ENCODE measurements around the gene BLID. TPM values are rescaled to one million over a fixed set of nuclear protein-coding genes. Genes with fewer than 3 reads are reported as not detected.

BLID gene
- total RNA-seq, 2 donors from 2014 or later: not detected

DNA sequence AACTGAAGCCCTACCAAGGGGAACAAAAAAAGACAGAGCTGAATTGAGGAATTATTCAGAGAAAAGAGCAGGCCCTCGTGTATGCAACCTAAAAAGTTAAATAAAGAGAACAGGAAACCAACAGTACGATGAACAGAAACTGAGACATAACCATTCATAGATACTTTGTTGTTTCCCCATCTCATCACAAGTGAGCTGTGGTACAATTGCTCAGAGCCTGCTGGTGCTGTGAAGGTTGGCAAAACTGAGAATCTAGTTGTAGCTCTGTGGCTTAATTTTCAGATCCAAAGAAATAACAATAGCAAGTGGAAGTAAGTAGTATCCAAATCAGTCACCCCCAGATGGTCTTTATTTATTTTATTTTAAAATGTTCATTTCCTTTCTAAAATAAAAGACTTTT, 37.7 kb upstream of the BLID start:
- 90 to 93% methylated on average over 2 of the region's 2 CpGs for WGBS, 2 experiments (ENCODE audit: insufficient coverage in 1 of 2, insufficient read length in 1 of 2)
- H3K9me3 Mint-ChIP-seq: no peaks in the 10 kb centered on the region
- H3K27ac Mint-ChIP-seq: no peak overlapping the region
- H3K36me3 Mint-ChIP-seq (ENCODE audit: low read depth): no peaks in the 10 kb centered on the region
- TF ChIP-seq, protein P1, sequence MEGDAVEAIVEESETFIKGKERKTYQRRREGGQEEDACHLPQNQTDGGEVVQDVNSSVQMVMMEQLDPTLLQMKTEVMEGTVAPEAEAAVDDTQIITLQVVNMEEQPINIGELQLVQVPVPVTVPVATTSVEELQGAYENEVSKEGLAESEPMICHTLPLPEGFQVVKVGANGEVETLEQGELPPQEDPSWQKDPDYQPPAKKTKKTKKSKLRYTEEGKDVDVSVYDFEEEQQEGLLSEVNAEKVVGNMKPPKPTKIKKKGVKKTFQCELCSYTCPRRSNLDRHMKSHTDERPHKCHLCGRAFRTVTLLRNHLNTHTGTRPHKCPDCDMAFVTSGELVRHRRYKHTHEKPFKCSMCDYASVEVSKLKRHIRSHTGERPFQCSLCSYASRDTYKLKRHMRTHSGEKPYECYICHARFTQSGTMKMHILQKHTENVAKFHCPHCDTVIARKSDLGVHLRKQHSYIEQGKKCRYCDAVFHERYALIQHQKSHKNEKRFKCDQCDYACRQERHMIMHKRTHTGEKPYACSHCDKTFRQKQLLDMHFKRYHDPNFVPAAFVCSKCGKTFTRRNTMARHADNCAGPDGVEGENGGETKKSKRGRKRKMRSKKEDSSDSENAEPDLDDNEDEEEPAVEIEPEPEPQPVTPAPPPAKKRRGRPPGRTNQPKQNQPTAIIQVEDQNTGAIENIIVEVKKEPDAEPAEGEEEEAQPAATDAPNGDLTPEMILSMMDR (conservative IDR thresholded peaks at IDR 0.05): no peak
- no peak for DNase-seq
- H3K9ac ChIP-seq (ENCODE audit: extremely low read depth, low read length, poor library complexity, severe bottlenecking): no peak overlapping the region
- peaks cover 29% of the 10 kb centered on the region for H3K27me3 ChIP-seq (ENCODE audit: control insufficient read depth, insufficient read depth, low read length, poor library complexity, severe bottlenecking)
- H3K4me1 Mint-ChIP-seq: peaks cover 19% of the 10 kb centered on the region
- no peak overlapping the region for H3K4me3 ChIP-seq (ENCODE audit: low read length)
- H3K9me3 ChIP-seq (ENCODE audit: control insufficient read depth, low read length): no peaks in the 10 kb centered on the region
- H3K36me3 ChIP-seq (ENCODE audit: control insufficient read depth, insufficient read depth, low read length): no peaks in the 10 kb centered on the region
- peaks cover 10% of the 10 kb centered on the region for H3K4me1 ChIP-seq (ENCODE audit: control insufficient read depth, insufficient read depth, low read length)
- H3K4me3 Mint-ChIP-seq: no peak overlapping the region
- H3K27me3 Mint-ChIP-seq (ENCODE audit: insufficient read depth): peaks cover 9% of the 10 kb centered on the region
- no peak overlapping the region for H3K27ac ChIP-seq (ENCODE audit: low read depth, low read length)

DNA sequence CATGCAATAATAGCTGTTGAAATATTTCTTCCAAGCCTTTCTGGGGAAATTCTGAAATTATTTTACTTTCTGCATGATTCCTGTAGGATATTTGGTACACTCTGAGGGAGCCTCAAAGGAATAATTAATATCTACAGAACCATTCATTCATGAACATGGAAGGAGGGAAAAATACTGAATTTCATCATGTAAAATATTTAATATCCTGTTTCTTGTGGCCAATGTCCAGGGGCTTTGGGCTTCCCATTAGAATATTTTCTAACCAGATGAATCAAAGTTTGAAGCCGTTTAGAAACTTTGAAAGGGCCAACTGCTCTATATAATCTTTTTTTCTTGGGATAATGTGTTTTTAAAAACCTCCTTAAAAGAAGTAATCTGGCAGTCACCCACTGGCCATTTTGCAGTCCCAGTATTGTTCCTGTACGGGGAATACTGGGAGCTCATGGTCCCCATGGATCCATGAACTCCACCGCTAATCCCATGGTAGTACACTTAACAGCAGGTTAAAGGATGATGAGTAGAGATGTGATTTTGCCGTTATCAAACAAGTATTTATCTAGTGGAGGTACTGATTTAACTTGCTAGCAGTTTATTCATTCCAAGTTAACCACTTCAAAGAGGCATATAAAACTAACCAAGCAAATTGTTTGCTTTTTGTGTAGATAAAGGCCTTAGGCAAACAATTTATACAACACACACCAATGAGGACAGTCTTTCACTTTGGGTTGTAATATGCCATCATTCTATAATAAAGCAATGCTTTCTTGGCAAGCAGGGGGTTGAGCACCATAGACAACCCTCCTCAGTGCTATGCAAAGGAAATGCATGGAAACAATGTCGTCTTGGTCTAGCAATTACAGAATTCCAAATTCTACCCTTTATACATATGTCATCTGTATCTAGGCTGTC, 34.5 kb upstream of the BLID start:
- H3K36me3 ChIP-seq (ENCODE audit: control insufficient read depth, insufficient read depth, low read length): no peaks in the 10 kb centered on the region
- H3K27me3 Mint-ChIP-seq (ENCODE audit: insufficient read depth): peaks cover 16% of the 10 kb centered on the region
- TF ChIP-seq, protein P1 (conservative IDR thresholded peaks at IDR 0.05): no peak
- no peaks in the 10 kb centered on the region for H3K9me3 ChIP-seq (ENCODE audit: control insufficient read depth, low read length)
- peaks cover 20% of the 10 kb centered on the region for H3K4me1 Mint-ChIP-seq
- H3K27ac Mint-ChIP-seq: no peak overlapping the region
- WGBS, 2 experiments (ENCODE audit: insufficient coverage in 1 of 2, insufficient read length in 1 of 2): 72 to 100% methylated on average over 2 to 5 of the region's 5 CpGs
- H3K9ac ChIP-seq (ENCODE audit: extremely low read depth, low read length, poor library complexity, severe bottlenecking): no peak overlapping the region
- no peak overlapping the region for H3K27ac ChIP-seq (ENCODE audit: low read depth, low read length)
- no peaks in the 10 kb centered on the region for H3K36me3 Mint-ChIP-seq (ENCODE audit: low read depth)
- H3K27me3 ChIP-seq (ENCODE audit: control insufficient read depth, insufficient read depth, low read length, poor library complexity, severe bottlenecking): peaks cover 13% of the 10 kb centered on the region
- no peak overlapping the region for H3K4me3 Mint-ChIP-seq
- H3K4me1 ChIP-seq (ENCODE audit: control insufficient read depth, insufficient read depth, low read length): peaks cover 10% of the 10 kb centered on the region
- H3K4me3 ChIP-seq (ENCODE audit: low read length): no peak overlapping the region
- no peaks in the 10 kb centered on the region for H3K9me3 Mint-ChIP-seq
- DNase-seq: no peak

DNA sequence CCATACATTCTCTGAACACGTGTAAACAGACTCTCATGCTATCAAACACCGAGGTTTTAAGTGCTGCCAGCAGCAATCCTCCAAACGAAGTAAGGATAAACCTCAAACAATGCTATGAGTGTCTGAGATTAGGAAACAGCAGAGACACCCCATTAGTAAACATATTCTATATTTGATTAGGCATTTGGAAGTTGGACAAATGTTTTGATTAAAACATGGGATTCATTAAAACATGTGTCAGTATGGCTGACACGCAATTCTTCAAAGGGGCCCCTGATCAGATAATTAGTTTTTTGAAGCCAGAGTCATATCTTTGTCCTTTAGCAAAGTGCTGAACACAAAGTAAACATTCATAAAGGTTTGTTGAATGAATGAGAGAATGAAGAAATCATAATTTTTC, 33.2 kb upstream of the BLID start:
- Histone ChIP-seq H3K9me3 (ENCODE audit: control insufficient read depth, low read length) (no peaks in the 10 kb centered on the region), H3K27ac (ENCODE audit: low read depth, low read length) (no peak overlapping the region), H3K27me3 (ENCODE audit: control insufficient read depth, insufficient read depth, low read length, poor library complexity, severe bottlenecking) (peaks cover 26% of the 10 kb centered on the region), H3K9ac (ENCODE audit: extremely low read depth, low read length, poor library complexity, severe bottlenecking) (no peak overlapping the region), H3K4me1 (ENCODE audit: control insufficient read depth, insufficient read depth, low read length) (peaks cover 10% of the 10 kb centered on the region), H3K4me3 (ENCODE audit: low read length) (no peak overlapping the region), H3K36me3 (ENCODE audit: control insufficient read depth, insufficient read depth, low read length) (no peaks in the 10 kb centered on the region)
- WGBS, 2 experiments (ENCODE audit: insufficient coverage in 1 of 2, insufficient read length in 1 of 2): 85 to 90% methylated on average over 4 of the region's 4 CpGs
- Mint-ChIP-seq H3K9me3 (no peaks in the 10 kb centered on the region), H3K4me3 (no peak overlapping the region), H3K27me3 (ENCODE audit: insufficient read depth) (peaks cover 27% of the 10 kb centered on the region), H3K36me3 (ENCODE audit: low read depth) (no peaks in the 10 kb centered on the region), H3K4me1 (peaks cover 20% of the 10 kb centered on the region), H3K27ac (no peak overlapping the region)
- DNase-seq: no peak
- TF ChIP-seq, protein P1 (conservative IDR thresholded peaks at IDR 0.05): no peak

Data from endodermal cell (in vitro differentiated cells).